Thyroid gland (tissue), 4 donors: ENCODE measurements around the gene PLTP.

ENCODE experiments used
- POLR2A ChIP-seq, 2 donors: fragments of 450-650 bp; IDR thresholded peaks; one replicate each; pipeline ENCODE4 v1.6.1; 2017; ENCODE audit warnings: antibody characterized with exemption in 2 of 2, mild to moderate bottlenecking in 2 of 2, moderate library complexity in 1 of 2
- TF ChIP-seq, protein P1 (sequence below), 6 experiments: fragments of 200-600 bp in 3 of 6; fragments of 450-650 bp in 3 of 6; sonication (generic) in 3 of 6; IDR thresholded peaks; one replicate each; pipeline ENCODE4 v1.5.1; 2016 to 2019; ENCODE audit warnings: antibody characterized with exemption in 6 of 6, mild to moderate bottlenecking in 2 of 6, inconsistent platforms in 1 of 6, moderate library complexity in 1 of 6

DNA sequence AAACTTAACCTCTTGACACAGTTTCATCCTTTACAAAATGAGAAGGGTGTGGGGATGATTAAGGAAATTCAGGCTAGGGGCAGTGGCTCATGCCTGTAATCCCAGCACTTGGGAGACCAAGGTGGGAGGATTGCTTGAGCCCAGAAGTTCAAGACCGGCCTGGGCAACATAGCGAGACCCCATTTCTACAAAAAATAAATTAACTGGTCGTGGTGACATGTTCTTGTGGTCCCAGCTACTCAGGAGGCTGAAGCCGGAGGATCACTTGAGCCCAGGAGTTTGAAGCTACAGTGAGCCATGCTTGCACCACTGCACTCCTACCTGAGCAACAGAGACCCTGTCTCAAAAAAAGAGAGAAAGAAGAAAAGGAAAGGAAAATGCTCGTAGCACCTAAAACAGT lies 45.5 kb downstream of the PLTP start:
- TF ChIP-seq, protein P1, sequence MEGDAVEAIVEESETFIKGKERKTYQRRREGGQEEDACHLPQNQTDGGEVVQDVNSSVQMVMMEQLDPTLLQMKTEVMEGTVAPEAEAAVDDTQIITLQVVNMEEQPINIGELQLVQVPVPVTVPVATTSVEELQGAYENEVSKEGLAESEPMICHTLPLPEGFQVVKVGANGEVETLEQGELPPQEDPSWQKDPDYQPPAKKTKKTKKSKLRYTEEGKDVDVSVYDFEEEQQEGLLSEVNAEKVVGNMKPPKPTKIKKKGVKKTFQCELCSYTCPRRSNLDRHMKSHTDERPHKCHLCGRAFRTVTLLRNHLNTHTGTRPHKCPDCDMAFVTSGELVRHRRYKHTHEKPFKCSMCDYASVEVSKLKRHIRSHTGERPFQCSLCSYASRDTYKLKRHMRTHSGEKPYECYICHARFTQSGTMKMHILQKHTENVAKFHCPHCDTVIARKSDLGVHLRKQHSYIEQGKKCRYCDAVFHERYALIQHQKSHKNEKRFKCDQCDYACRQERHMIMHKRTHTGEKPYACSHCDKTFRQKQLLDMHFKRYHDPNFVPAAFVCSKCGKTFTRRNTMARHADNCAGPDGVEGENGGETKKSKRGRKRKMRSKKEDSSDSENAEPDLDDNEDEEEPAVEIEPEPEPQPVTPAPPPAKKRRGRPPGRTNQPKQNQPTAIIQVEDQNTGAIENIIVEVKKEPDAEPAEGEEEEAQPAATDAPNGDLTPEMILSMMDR (IDR thresholded peaks at IDR 0.05) = no peak
- TF ChIP-seq POLR2A (IDR thresholded peaks at IDR 0.05) = no peak
